Lower leg skin (tissue), 3 donors: ENCODE measurements around the gene CACNA1B.
"Not testable (repeated sequence)": the region's sequence is repeated elsewhere in the genome, so short reads cannot be mapped to it uniquely, and the experiment has no call there.

Experiments
- POLR2A ChIP-seq, 2 donors: fragments of 450-650 bp; IDR thresholded peaks; one replicate each; pipeline ENCODE4 v1.6.1; 2016 to 2017; ENCODE audit warnings: antibody characterized with exemption in 2 of 2, mild to moderate bottlenecking in 1 of 2, moderate library complexity in 1 of 2
- TF ChIP-seq, protein P1 (sequence below), 3 donors: fragments of 450-650 bp; IDR thresholded peaks; one replicate each; pipeline ENCODE4 v1.5.1; 2016; ENCODE audit warnings: antibody characterized with exemption in 3 of 3, mild to moderate bottlenecking in 3 of 3, moderate library complexity in 2 of 3

DNA sequence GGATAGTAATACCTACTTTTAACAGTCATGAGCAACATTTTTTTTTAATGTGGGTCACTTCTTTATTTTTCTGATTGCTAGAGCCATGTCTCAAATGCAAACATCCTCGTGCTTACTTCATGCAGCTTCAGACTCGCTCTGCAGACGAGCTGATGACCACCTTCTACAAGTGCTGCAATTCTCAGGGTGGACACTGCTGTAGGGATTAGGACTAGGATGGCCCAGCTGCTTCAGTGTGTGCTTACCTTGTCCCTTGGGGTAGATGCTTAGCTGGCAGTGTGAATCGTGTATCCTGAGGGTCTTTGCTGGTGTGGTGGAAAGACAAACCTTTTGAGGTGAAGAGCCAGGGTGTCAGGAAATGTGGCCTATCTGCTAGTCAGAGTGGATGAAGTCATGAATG, 251.7 kb downstream of the CACNA1B start:
- TF ChIP-seq, protein P1, sequence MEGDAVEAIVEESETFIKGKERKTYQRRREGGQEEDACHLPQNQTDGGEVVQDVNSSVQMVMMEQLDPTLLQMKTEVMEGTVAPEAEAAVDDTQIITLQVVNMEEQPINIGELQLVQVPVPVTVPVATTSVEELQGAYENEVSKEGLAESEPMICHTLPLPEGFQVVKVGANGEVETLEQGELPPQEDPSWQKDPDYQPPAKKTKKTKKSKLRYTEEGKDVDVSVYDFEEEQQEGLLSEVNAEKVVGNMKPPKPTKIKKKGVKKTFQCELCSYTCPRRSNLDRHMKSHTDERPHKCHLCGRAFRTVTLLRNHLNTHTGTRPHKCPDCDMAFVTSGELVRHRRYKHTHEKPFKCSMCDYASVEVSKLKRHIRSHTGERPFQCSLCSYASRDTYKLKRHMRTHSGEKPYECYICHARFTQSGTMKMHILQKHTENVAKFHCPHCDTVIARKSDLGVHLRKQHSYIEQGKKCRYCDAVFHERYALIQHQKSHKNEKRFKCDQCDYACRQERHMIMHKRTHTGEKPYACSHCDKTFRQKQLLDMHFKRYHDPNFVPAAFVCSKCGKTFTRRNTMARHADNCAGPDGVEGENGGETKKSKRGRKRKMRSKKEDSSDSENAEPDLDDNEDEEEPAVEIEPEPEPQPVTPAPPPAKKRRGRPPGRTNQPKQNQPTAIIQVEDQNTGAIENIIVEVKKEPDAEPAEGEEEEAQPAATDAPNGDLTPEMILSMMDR (IDR thresholded peaks at IDR 0.05) = not testable (repeated sequence)
- TF ChIP-seq POLR2A (IDR thresholded peaks at IDR 0.05) = not testable (repeated sequence)
